Endodermal cell (in vitro differentiated cells): Measurements from ENCODE around the gene CCR8. TPM values are rescaled to one million over a fixed set of nuclear protein-coding genes. Genes with fewer than 3 reads are reported as not detected.

Experiments used
- DNase-seq: peaks from one replicate; pipeline ENCODE4 v3.0.0-alpha.2; 2017
- H3K27ac ChIP-seq: 2 replicates; pipeline ENCODE4 v1.5.1; 2013; ENCODE audit warnings: mild to moderate bottlenecking, low read depth, low read length, moderate library complexity
- H3K27me3 ChIP-seq: 2 replicates; pipeline ENCODE4 v1.6.1; 2013; ENCODE audit warnings: mild to moderate bottlenecking, low read length, moderate library complexity; ENCODE audit not compliant: insufficient read depth, control insufficient read depth, poor library complexity, severe bottlenecking
- H3K36me3 ChIP-seq: 2 replicates; pipeline ENCODE4 v1.7.0; 2013; ENCODE audit warnings: mild to moderate bottlenecking, low read length, moderate library complexity; ENCODE audit not compliant: control insufficient read depth, insufficient read depth
- H3K4me1 ChIP-seq: one replicate; pipeline ENCODE4 v1.7.0; 2013; ENCODE audit warnings: low read length; ENCODE audit not compliant: control insufficient read depth, insufficient read depth
- H3K4me3 ChIP-seq: 2 replicates; pipeline ENCODE4 v1.5.1; 2013; ENCODE audit warnings: mild to moderate bottlenecking, low read length, moderate library complexity
- H3K9ac ChIP-seq: 2 replicates; pipeline ENCODE4 v1.6.1; 2013; ENCODE audit warnings: mild to moderate bottlenecking, low read length, moderate library complexity; ENCODE audit not compliant: poor library complexity, severe bottlenecking; ENCODE audit errors: extremely low read depth
- H3K9me3 ChIP-seq: 2 replicates; pipeline ENCODE4 v1.6.1; 2013; ENCODE audit warnings: mild to moderate bottlenecking, low read length, moderate library complexity; ENCODE audit not compliant: control insufficient read depth
- H3K27ac Mint-ChIP-seq: 2 replicates; pipeline ENCODE4 v1.8.0; 2020; ENCODE audit warnings: mixed read lengths
- H3K27me3 Mint-ChIP-seq: 2 replicates; pipeline ENCODE4 v1.8.0; 2021; ENCODE audit warnings: mild to moderate bottlenecking, mixed read lengths; ENCODE audit not compliant: insufficient read depth
- H3K36me3 Mint-ChIP-seq: 2 replicates; pipeline ENCODE4 v1.8.0; 2020; ENCODE audit warnings: low read depth, mixed read lengths
- H3K4me1 Mint-ChIP-seq: 2 replicates; pipeline ENCODE4 v1.8.0; 2020; ENCODE audit warnings: mixed read lengths
- H3K4me3 Mint-ChIP-seq: 2 replicates; pipeline ENCODE4 v1.8.0; 2020; ENCODE audit warnings: mild to moderate bottlenecking, moderate library complexity, mixed read lengths
- H3K9me3 Mint-ChIP-seq: 2 replicates; pipeline ENCODE4 v1.8.0; 2020; ENCODE audit warnings: mild to moderate bottlenecking, mixed read lengths
- CTCF ChIP-seq: fragments of 200-600 bp; sonication (generic); conservative IDR thresholded peaks from 2 replicates; pipeline ENCODE4 v1.5.0; 2021; ENCODE audit warnings: antibody characterized with exemption, mild to moderate bottlenecking
- WGBS, 2 experiments: methylation state at CpG; one replicate each; pipeline versions ENCODE4 v1.1.5 to v1.1.7; 2013; ENCODE audit warnings: missing lambda C conversion rate in 2 of 2, mixed read lengths in 1 of 2; ENCODE audit not compliant: insufficient coverage in 1 of 2, insufficient read length in 1 of 2; 5-methylcytosine and 5-hydroxymethylcytosine counted together
- total RNA-seq, 2 donors: library from RNA; stranded (reverse); fragmentation: NEBNext Ultra II Directional in 1 of 2; extraction: Animal tissue kit (Norgen Biotek cat#: 25700) in 1 of 2; gene quantifications; 2 replicates in 1 of 2; 3 replicates in 1 of 2; pipeline ENCODE4 v1.2.1, GENCODE V29; 2021

The CCR8 gene
- total RNA-seq, 2 donors from 2014 or later = 0.22 TPM; not detected in 1

GRCh38 chr3:39378088-39378487, 48.6 kb downstream of the CCR8 start:
- H3K27ac Mint-ChIP-seq = no peak overlapping the region
- no peaks in the 10 kb centered on the region for H3K9me3 ChIP-seq
- no peaks in the 10 kb centered on the region for H3K27me3 Mint-ChIP-seq
- H3K27me3 ChIP-seq = no peaks in the 10 kb centered on the region
- H3K4me3 Mint-ChIP-seq = no peak overlapping the region
- TF ChIP-seq CTCF = peak; percentile 89
- DNase-seq = peak; percentile 91
- WGBS, 2 experiments = 17 to 18% methylated on average over 2 to 3 of the region's 4 CpGs
- no peaks in the 10 kb centered on the region for H3K36me3 ChIP-seq
- H3K9me3 Mint-ChIP-seq = peaks cover 5% of the 10 kb centered on the region
- no peak overlapping the region for H3K9ac ChIP-seq
- no peak overlapping the region for H3K4me3 ChIP-seq
- no peak overlapping the region for H3K27ac ChIP-seq
- no peaks in the 10 kb centered on the region for H3K4me1 ChIP-seq
- H3K4me1 Mint-ChIP-seq = peaks cover 15% of the 10 kb centered on the region
- no peaks in the 10 kb centered on the region for H3K36me3 Mint-ChIP-seq

- 87 to 94% methylated on average over 7 to 10 of the region's 10 CpGs for WGBS, 2 experiments
- Histone ChIP-seq H3K4me1 (no peaks in the 10 kb centered on the region), H3K9ac (no peak overlapping the region), H3K27me3 (no peaks in the 10 kb centered on the region), H3K4me3 (no peak overlapping the region), H3K36me3 (no peaks in the 10 kb centered on the region), H3K27ac (no peak overlapping the region), H3K9me3 (no peaks in the 10 kb centered on the region)
- peaks cover 15% of the 10 kb centered on the region for H3K4me1 Mint-ChIP-seq
- peaks cover 1% of the 10 kb centered on the region for H3K27me3 Mint-ChIP-seq
- H3K9me3 Mint-ChIP-seq = no peaks in the 10 kb centered on the region
- no peak overlapping the region for H3K27ac Mint-ChIP-seq
- no peak for TF ChIP-seq CTCF
- no peak for DNase-seq
- no peak overlapping the region for H3K4me3 Mint-ChIP-seq
- no peaks in the 10 kb centered on the region for H3K36me3 Mint-ChIP-seq
Observed at GRCh38 chr3:39378957-39379777, 49.7 kb downstream of the CCR8 start.

- H3K27me3 Mint-ChIP-seq = peaks cover 1% of the 10 kb centered on the region
- Histone ChIP-seq H3K27me3 (no peaks in the 10 kb centered on the region), H3K9me3 (no peaks in the 10 kb centered on the region), H3K36me3 (no peaks in the 10 kb centered on the region), H3K9ac (no peak overlapping the region), H3K4me3 (no peak overlapping the region), H3K27ac (no peak overlapping the region), H3K4me1 (no peaks in the 10 kb centered on the region)
- TF ChIP-seq CTCF = no peak
- DNase-seq = no peak
- WGBS, 2 experiments = 88 to 94% methylated on average over 2 to 5 of the region's 5 CpGs
- no peaks in the 10 kb centered on the region for H3K9me3 Mint-ChIP-seq
- H3K4me3 Mint-ChIP-seq = no peak overlapping the region
- peaks cover 20% of the 10 kb centered on the region for H3K4me1 Mint-ChIP-seq
- no peak overlapping the region for H3K27ac Mint-ChIP-seq
- H3K36me3 Mint-ChIP-seq = no peaks in the 10 kb centered on the region
Observed at GRCh38 chr3:39379778-39380155, 50.3 kb downstream of the CCR8 start.
